T47D (cell line): ENCODE measurements around the gene DDIAS.
"Not testable (repeated sequence)": the region's sequence is repeated elsewhere in the genome, so short reads cannot be mapped to it uniquely, and the experiment has no call there.

Experiments used
- DNase-seq, 2 experiments: peaks; one replicate each; pipeline versions ENCODE4 v3.0.0 to v3.0.0-alpha.2; 2011 to 2012; ENCODE audit warnings: low read depth in 1 of 2, low spot score in 1 of 2
- JUND ChIP-seq: IDR thresholded peaks from 2 replicates; pipeline ENCODE4 v1.6.1; 2012; ENCODE audit warnings: low read depth
- in situ Hi-C: cut with HindIII; loops from 2 replicates; pipeline ENCODE4 v1.10.0; 2016; ENCODE audit warnings: low sequenced_read_pairs, low pct_unique_long_range_greater_than_20kb

DDIAS gene

GRCh38 chr11:82908311-82908710 lies 6.8 kb downstream of the DDIAS start:
- TF ChIP-seq JUND, result no peak
- in situ Hi-C loops, result no loop called here
- no peak for DNase-seq

DNA sequence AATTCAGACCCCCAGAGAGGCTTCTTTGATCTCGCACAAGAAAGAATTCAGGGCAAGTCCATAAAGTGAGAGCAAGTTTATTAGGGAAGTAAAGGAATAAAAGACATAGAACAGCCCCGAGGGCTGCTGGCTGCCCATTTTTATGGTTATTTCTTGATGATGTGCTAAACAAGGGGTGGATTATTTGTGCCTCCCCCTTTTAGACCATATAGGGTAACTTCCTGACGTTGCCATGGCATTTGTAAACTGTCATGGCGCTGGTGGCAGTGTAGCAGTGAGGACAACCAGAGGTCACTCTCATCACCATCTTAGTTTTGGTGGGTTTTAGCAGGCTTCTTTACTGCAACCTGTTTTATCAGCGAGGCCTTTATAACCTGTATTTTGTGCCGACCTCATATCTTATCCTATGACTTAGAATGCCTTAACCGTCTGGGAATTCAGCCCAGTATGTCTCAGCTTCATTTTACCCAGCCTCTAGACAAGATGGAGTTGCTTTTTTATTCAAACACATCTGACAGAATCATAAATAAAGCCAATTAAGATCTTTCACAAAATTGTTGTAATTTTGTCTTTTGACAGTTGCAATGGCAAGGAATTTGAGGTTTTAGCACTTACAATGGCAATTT lies 7.6 kb downstream of the DDIAS start:
- in situ Hi-C loops, result no loop called here
- no peak for TF ChIP-seq JUND
- no peak for DNase-seq

DNA sequence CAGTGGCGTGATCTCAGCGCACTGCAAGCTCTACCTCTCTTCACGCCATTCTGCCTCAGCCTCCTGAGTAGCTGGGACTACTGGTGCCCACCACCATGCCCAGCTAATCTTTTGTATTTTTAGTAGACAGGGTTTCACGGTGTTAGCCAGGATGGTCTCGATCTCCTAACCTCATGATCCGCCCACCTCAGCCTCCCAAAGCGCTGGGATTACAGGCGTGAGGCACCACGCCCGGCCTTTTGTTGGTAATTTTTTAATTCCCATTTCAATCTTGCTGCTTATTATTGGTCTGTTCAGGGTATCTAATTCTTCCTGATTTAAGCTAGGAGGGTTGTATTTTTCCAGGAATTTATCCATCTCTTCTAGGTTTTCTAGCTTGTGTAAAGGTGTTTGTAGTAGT lies 18.2 kb downstream of the DDIAS start:
- DNase-seq, in situ Hi-C loops: not testable (repeated sequence)

- in situ Hi-C loops, DNase-seq: not testable (repeated sequence)
Measured at GRCh38 chr11:82920227-82920626, 18.7 kb downstream of the DDIAS start.

- in situ Hi-C loops, result not testable (repeated sequence)
- DNase-seq, result peak in 1 of 2 experiments; percentile 65
Measured at GRCh38 chr11:82922396-82923173, 21.0 kb downstream of the DDIAS start.

GRCh38 chr11:82924522-82925224 lies 23.1 kb downstream of the DDIAS start:
- no peak for DNase-seq
- in situ Hi-C loops, result no loop called here
- TF ChIP-seq JUND, result no peak

GRCh38 chr11:82927264-82927880 lies 25.8 kb downstream of the DDIAS start:
- DNase-seq, result peak; percentile 37 to 75
- no peak for TF ChIP-seq JUND
- in situ Hi-C loops, result no loop called here

- in situ Hi-C loops, result no loop called here
- no peak for DNase-seq
- no peak for TF ChIP-seq JUND
Measured at GRCh38 chr11:82929121-82929520, 27.6 kb downstream of the DDIAS start.

- DNase-seq, result no peak
- in situ Hi-C loops, result no loop called here
- TF ChIP-seq JUND, result no peak
Measured at GRCh38 chr11:82930229-82930628, 28.7 kb downstream of the DDIAS start.

GRCh38 chr11:82930734-82931133 lies 29.2 kb downstream of the DDIAS start:
- no peak for TF ChIP-seq JUND
- in situ Hi-C loops, result no loop called here
- DNase-seq, result no peak

DNA sequence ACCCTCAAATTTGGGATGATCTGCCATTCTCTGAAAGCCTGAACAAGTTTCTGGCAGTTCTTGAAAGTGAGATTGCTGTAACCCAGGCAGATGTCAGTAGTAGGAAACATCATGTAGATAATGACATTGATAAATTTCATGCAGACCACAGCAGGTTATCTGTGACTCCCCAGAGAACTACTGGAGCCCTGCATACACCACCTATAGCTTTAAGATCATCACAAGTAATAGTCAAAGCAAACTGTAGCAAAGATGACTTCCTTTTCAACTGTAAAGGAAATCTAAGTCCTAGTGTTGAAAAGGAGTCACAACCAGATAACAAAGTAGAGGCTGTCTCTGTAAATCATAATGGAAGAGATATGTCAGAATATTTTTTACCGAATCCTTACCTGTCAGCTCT lies 31.0 kb downstream of the DDIAS start:
- no peak for DNase-seq
- in situ Hi-C loops, result no loop called here
- no peak for TF ChIP-seq JUND

DNA sequence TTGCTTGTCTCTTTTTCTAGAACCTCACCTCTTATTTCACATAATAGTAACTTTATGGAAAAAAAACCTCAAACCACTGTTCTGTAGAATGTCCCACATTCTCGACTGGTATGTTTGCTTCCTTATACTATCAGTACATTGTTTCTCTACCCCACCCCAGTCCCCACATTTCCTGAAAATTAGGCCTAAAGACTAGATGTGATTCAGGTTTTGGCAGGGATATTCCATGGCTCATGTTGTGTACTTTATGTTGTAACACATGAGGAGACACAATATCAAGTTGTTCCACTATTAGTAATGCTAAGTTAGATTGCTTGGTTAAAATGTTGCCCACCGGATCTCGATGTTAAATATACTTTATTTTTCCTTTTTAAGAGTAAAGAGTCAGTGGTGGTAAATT lies 34.7 kb downstream of the DDIAS start:
- DNase-seq, result no peak
- in situ Hi-C loops, result no loop called here
- TF ChIP-seq JUND, result no peak

- DNase-seq, result no peak
- no peak for TF ChIP-seq JUND
- in situ Hi-C loops, result no loop called here
Measured at GRCh38 chr11:82937554-82937953, 36.0 kb downstream of the DDIAS start.
